GM23338 (cell line): Measurements from ENCODE around the gene STAT5B. TPM values are rescaled to one million over a fixed set of nuclear protein-coding genes. Genes with fewer than 3 reads are reported as not detected.

Experiments
- EZH2 ChIP-seq: fragments of 200-600 bp; sonication (generic); IDR thresholded peaks from one replicate; pipeline ENCODE4 v1.8.0; 2017; ENCODE audit warnings: antibody characterized with exemption, mild to moderate bottlenecking, low read depth; ENCODE audit not compliant: unreplicated experiment
- EZH2phosphoT487 ChIP-seq: fragments of 200-600 bp; sonication (generic); IDR thresholded peaks from one replicate; pipeline ENCODE4 v1.8.1; 2018; ENCODE audit warnings: antibody characterized with exemption; ENCODE audit not compliant: unreplicated experiment
- JUNB ChIP-seq: IDR thresholded peaks from one replicate; pipeline ENCODE4 v1.6.1; 2016; ENCODE audit warnings: antibody characterized with exemption; ENCODE audit not compliant: unreplicated experiment
- ZNF114 ChIP-seq: fragments of 250-450 bp; sonication (Bioruptor Pico); IDR thresholded peaks from 2 replicates; pipeline ENCODE4 v1.5.0; 2020; ENCODE audit warnings: mild to moderate bottlenecking, moderate library complexity
- ZNF331 ChIP-seq: fragments of 250-450 bp; sonication (Bioruptor Pico); IDR thresholded peaks from 2 replicates; pipeline ENCODE4 v1.5.0; 2020; ENCODE audit warnings: low read depth, mild to moderate bottlenecking, moderate library complexity
- polyA plus RNA-seq: library from polyadenylated mRNA; unstranded; fragments of >200 nt; fragmentation: Nextera tagmentation; extraction: Ambion mirVana; gene quantifications from 2 replicates; pipeline ENCODE4 v1.2.1, GENCODE V29; 2016
- total RNA-seq: library from RNA; depleted of rRNA; stranded (reverse); fragments of >200 nt; shearing (Covaris generic); gene quantifications from 2 replicates; pipeline ENCODE4 v1.2.3, GENCODE V29; 2014
- TF ChIP-seq, protein P1 (sequence below): fragments of 250-450 bp; sonication (Bioruptor Pico); IDR thresholded peaks from 2 replicates; pipeline ENCODE4 v1.5.0; 2020; ENCODE audit warnings: mild to moderate bottlenecking, moderate library complexity
- TF ChIP-seq, protein P2 (sequence below), 2 experiments: fragments of 200-600 bp in 1 of 2; sonication (generic) in 1 of 2; conservative IDR thresholded peaks; 2 replicates each; pipeline versions ENCODE4 v1.5.1 to v1.6.1; 2016 to 2017; ENCODE audit warnings: antibody characterized with exemption in 2 of 2, low read depth in 2 of 2, mild to moderate bottlenecking in 2 of 2, moderate library complexity in 1 of 2
- TF ChIP-seq, protein P3 (sequence below): IDR thresholded peaks from 2 replicates; pipeline ENCODE4 v1.6.1; 2016; ENCODE audit warnings: antibody characterized with exemption

STAT5B gene
- total and polyA plus RNA-seq, 2 experiments from 2014 or later: 13.9 to 60.5 TPM

DNA sequence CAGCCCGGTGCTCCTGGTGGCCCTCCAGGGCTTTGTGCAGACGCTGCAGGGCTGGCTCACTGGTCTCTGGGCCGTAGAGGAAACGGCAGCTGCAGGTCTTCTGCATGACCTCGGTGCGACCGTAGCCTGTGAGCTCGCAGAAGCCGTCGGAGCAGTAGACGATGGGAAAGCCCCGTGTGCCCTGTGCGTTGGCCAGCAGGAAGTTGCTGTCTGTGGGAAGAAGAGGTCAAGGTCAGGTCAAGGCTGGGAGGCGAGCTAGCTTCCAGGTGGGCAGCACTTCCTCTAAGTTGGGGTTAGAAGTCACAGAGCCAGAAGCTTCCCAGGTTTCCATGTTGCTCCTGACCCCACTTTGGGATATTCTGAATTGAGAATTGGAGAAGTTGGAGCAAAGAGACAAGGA, 97.4 kb downstream of the STAT5B start (continued):
- TF ChIP-seq, protein P1, sequence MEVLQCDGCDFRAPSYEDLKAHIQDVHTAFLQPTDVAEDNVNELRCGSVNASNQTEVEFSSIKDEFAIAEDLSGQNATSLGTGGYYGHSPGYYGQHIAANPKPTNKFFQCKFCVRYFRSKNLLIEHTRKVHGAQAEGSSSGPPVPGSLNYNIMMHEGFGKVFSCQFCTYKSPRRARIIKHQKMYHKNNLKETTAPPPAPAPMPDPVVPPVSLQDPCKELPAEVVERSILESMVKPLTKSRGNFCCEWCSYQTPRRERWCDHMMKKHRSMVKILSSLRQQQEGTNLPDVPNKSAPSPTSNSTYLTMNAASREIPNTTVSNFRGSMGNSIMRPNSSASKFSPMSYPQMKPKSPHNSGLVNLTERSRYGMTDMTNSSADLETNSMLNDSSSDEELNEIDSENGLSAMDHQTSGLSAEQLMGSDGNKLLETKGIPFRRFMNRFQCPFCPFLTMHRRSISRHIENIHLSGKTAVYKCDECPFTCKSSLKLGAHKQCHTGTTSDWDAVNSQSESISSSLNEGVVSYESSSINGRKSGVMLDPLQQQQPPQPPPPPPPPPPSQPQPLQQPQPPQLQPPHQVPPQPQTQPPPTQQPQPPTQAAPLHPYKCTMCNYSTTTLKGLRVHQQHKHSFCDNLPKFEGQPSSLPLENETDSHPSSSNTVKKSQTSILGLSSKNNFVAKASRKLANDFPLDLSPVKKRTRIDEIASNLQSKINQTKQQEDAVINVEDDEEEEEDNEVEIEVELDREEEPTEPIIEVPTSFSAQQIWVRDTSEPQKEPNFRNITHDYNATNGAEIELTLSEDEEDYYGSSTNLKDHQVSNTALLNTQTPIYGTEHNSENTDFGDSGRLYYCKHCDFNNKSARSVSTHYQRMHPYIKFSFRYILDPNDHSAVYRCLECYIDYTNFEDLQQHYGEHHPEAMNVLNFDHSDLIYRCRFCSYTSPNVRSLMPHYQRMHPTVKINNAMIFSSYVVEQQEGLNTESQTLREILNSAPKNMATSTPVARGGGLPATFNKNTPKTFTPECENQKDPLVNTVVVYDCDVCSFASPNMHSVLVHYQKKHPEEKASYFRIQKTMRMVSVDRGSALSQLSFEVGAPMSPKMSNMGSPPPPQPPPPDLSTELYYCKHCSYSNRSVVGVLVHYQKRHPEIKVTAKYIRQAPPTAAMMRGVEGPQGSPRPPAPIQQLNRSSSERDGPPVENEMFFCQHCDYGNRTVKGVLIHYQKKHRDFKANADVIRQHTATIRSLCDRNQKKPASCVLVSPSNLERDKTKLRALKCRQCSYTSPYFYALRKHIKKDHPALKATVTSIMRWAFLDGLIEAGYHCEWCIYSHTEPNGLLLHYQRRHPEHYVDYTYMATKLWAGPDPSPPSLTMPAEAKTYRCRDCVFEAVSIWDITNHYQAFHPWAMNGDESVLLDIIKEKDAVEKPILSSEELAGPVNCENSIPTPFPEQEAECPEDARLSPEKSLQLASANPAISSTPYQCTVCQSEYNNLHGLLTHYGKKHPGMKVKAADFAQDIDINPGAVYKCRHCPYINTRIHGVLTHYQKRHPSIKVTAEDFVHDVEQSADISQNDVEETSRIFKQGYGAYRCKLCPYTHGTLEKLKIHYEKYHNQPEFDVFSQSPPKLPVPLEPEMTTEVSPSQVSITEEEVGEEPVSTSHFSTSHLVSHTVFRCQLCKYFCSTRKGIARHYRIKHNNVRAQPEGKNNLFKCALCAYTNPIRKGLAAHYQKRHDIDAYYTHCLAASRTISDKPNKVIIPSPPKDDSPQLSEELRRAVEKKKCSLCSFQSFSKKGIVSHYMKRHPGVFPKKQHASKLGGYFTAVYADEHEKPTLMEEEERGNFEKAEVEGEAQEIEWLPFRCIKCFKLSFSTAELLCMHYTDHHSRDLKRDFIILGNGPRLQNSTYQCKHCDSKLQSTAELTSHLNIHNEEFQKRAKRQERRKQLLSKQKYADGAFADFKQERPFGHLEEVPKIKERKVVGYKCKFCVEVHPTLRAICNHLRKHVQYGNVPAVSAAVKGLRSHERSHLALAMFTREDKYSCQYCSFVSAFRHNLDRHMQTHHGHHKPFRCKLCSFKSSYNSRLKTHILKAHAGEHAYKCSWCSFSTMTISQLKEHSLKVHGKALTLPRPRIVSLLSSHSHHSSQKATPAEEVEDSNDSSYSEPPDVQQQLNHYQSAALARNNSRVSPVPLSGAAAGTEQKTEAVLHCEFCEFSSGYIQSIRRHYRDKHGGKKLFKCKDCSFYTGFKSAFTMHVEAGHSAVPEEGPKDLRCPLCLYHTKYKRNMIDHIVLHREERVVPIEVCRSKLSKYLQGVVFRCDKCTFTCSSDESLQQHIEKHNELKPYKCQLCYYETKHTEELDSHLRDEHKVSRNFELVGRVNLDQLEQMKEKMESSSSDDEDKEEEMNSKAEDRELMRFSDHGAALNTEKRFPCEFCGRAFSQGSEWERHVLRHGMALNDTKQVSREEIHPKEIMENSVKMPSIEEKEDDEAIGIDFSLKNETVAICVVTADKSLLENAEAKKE (CRISPR knock-in tag): no peak
- TF ChIP-seq JUNB (no peak), EZH2phosphoT487 (no peak), ZNF114 (CRISPR knock-in tag) (no peak), EZH2 (no peak), ZNF331 (CRISPR knock-in tag) (no peak)
- TF ChIP-seq, protein P2, sequence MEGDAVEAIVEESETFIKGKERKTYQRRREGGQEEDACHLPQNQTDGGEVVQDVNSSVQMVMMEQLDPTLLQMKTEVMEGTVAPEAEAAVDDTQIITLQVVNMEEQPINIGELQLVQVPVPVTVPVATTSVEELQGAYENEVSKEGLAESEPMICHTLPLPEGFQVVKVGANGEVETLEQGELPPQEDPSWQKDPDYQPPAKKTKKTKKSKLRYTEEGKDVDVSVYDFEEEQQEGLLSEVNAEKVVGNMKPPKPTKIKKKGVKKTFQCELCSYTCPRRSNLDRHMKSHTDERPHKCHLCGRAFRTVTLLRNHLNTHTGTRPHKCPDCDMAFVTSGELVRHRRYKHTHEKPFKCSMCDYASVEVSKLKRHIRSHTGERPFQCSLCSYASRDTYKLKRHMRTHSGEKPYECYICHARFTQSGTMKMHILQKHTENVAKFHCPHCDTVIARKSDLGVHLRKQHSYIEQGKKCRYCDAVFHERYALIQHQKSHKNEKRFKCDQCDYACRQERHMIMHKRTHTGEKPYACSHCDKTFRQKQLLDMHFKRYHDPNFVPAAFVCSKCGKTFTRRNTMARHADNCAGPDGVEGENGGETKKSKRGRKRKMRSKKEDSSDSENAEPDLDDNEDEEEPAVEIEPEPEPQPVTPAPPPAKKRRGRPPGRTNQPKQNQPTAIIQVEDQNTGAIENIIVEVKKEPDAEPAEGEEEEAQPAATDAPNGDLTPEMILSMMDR (conservative IDR thresholded peaks at IDR 0.05; ENCODE audit: low read depth in 2 of 2): no peak
- TF ChIP-seq, protein P3, sequence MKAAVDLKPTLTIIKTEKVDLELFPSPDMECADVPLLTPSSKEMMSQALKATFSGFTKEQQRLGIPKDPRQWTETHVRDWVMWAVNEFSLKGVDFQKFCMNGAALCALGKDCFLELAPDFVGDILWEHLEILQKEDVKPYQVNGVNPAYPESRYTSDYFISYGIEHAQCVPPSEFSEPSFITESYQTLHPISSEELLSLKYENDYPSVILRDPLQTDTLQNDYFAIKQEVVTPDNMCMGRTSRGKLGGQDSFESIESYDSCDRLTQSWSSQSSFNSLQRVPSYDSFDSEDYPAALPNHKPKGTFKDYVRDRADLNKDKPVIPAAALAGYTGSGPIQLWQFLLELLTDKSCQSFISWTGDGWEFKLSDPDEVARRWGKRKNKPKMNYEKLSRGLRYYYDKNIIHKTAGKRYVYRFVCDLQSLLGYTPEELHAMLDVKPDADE: no peak
